Spleen (tissue), 11 donors: ENCODE measurements around the gene ARIH2. TPM values are rescaled to one million over a fixed set of nuclear protein-coding genes. Genes with fewer than 3 reads are reported as not detected.
A peak's percentile ranks its signal among the peaks of the same experiment; 100 is the strongest.

ENCODE experiments used
- DNase-seq: peaks from one replicate; pipeline ENCODE4 v3.0.0-alpha.2; 2020
- H3K27ac ChIP-seq, 8 donors: fragments of 200-600 bp; sonication (generic) in 7 of 8; 1 replicate in 4 of 8; 2 replicates in 4 of 8; pipeline versions ENCODE4 v1.5.0 to v1.8.0; 2016 to 2021; ENCODE audit warnings: inconsistent platforms in 4 of 8, mild to moderate bottlenecking in 4 of 8, moderate library complexity in 1 of 8
- H3K27me3 ChIP-seq, 7 donors: fragments of 200-600 bp; sonication (generic) in 6 of 7; replicated peaks in 1 of 7; 1 replicate in 4 of 7; 2 replicates in 3 of 7; pipeline versions ENCODE4 v1.5.0 to v1.8.0; 2016 to 2021; ENCODE audit warnings: inconsistent platforms in 3 of 7, mild to moderate bottlenecking in 1 of 7
- H3K36me3 ChIP-seq, 6 donors: fragments of 200-600 bp; sonication (generic) in 5 of 6; 1 replicate in 4 of 6; 2 replicates in 2 of 6; pipeline versions ENCODE4 v1.5.0 to v1.8.0; 2016 to 2021; ENCODE audit warnings: inconsistent platforms in 2 of 6
- H3K4me1 ChIP-seq, 6 donors: fragments of 200-600 bp; sonication (generic) in 5 of 6; 1 replicate in 3 of 6; 2 replicates in 3 of 6; pipeline versions ENCODE4 v1.5.0 to v1.8.0; 2016 to 2021; ENCODE audit warnings: inconsistent platforms in 3 of 6
- H3K4me3 ChIP-seq, 8 donors: fragments of 200-600 bp; sonication (generic) in 7 of 8; 1 replicate in 4 of 8; 2 replicates in 4 of 8; pipeline versions ENCODE4 v1.5.0 to v1.8.0; 2016 to 2021; ENCODE audit warnings: inconsistent platforms in 4 of 8, mild to moderate bottlenecking in 4 of 8, moderate library complexity in 2 of 8
- H3K9me3 ChIP-seq, 8 donors: fragments of 200-600 bp; sonication (generic) in 7 of 8; 1 replicate in 4 of 8; 2 replicates in 4 of 8; pipeline versions ENCODE4 v1.5.0 to v1.8.0; 2016 to 2021; ENCODE audit warnings: inconsistent platforms in 4 of 8
- POLR2A ChIP-seq, 3 donors: fragments of 450-650 bp; IDR thresholded peaks; one replicate each; pipeline ENCODE4 v1.5.1; 2017; ENCODE audit warnings: antibody characterized with exemption in 3 of 3, mild to moderate bottlenecking in 1 of 3
- POLR2AphosphoS5 ChIP-seq, 3 donors: sonication (generic); formaldehyde crosslinking; IDR thresholded peaks; one replicate each; pipeline ENCODE4 v1.5.1; 2017; ENCODE audit warnings: antibody characterized with exemption in 3 of 3
- WGBS, 5 donors: extraction: QIAGEN DNeasy Blood & Tissue Kit in 3 of 5; methylation state at CpG; one replicate each; pipeline versions ENCODE4 v1.1.5 to v1.1.7; 2013 to 2018; 5-methylcytosine and 5-hydroxymethylcytosine counted together
- intact Hi-C: fragments of 100-400 bp; cut with DNase I; formaldehyde crosslinking; loops from one replicate; pipeline ENCODE4 v1.15.0; 2023; ENCODE audit warnings: low total_unique reads
- polyA plus RNA-seq, 3 donors: library from polyadenylated mRNA; stranded (reverse); fragments of 200-250 nt; gene quantifications; one replicate each; pipeline ENCODE4 v1.2.1, GENCODE V29; 2013
- total RNA-seq, 7 donors: library from RNA; depleted of rRNA in 3 of 7; stranded (reverse); fragments of >200 nt in 3 of 7; fragmentation: NEBNext Ultra II Directional in 4 of 7; extraction: Animal tissue kit (Norgen Biotek cat#: 25700) in 4 of 7; gene quantifications; one replicate each; pipeline versions ENCODE4 v1.1.0 to v1.2.1, GENCODE V29; 2016 to 2021
- TF ChIP-seq, protein P1 (sequence below), 11 experiments: fragments of 200-600 bp in 7 of 11; fragments of 450-650 bp in 4 of 11; sonication (generic) in 4 of 11; IDR thresholded peaks in 8 of 11; conservative IDR thresholded peaks in 3 of 11; 1 replicate in 7 of 11; 2 replicates in 4 of 11; pipeline versions ENCODE4 v1.4.0 to v1.8.0; 2016 to 2021; ENCODE audit warnings: antibody characterized with exemption in 11 of 11, inconsistent platforms in 4 of 11, mild to moderate bottlenecking in 1 of 11
- donor health status: healthy with polysubstance abuse.
- donor health status: DM: no; HTN: no; CAD: no; lungs with moderate emphysema.
- donor health status: DM: no; HTN: no; CAD: no.
- donor health status: Bipolar disorder and iron deficiency.
- donor health status: healthy.
- donor health status: DM: no; HTN: no; CAD: no.
- donor health status: DM: yes; HTN: yes; CAD: no.

ARIH2 gene
- total and polyA plus RNA-seq, 10 donors, result 25.2 to 112 (median 94.5) TPM

DNA sequence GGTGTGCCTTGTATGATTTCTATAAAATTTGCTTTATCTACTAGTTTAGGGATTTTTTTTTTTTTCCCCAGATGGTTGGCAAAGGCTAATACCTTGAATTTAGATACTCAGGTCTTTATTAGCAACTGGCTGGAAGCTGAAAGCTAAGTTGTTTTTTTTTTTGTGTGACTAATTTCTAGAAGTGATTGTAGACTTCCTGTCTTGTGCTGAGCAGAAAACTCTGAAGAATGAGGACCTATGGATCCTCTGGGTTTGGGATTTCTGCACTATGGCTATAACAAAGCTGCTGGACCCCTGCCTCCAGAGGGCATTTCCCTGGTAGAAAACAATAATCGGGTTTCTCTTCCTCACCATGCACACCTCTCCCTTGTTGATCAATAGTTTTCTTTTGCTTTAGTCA, 10.0 kb downstream of the ARIH2 start:
- WGBS, 5 donors, result 69 to 89% (median 77%) methylated on average over 1 of the region's 1 CpG
- intact Hi-C loops, result no loop called here
- no peaks in the 10 kb centered on the region for H3K27me3 ChIP-seq
- peaks cover 33 to 85% (median 63%) of the 10 kb centered on the region in 6 donors for H3K4me1 ChIP-seq
- peak overlapping the region in 3 of 8 donors; percentile 5 to 33 (median 12) for H3K27ac ChIP-seq
- TF ChIP-seq POLR2AphosphoS5 (IDR thresholded peaks at IDR 0.05), result no peak
- TF ChIP-seq POLR2A (IDR thresholded peaks at IDR 0.05), result no peak
- TF ChIP-seq, protein P1, sequence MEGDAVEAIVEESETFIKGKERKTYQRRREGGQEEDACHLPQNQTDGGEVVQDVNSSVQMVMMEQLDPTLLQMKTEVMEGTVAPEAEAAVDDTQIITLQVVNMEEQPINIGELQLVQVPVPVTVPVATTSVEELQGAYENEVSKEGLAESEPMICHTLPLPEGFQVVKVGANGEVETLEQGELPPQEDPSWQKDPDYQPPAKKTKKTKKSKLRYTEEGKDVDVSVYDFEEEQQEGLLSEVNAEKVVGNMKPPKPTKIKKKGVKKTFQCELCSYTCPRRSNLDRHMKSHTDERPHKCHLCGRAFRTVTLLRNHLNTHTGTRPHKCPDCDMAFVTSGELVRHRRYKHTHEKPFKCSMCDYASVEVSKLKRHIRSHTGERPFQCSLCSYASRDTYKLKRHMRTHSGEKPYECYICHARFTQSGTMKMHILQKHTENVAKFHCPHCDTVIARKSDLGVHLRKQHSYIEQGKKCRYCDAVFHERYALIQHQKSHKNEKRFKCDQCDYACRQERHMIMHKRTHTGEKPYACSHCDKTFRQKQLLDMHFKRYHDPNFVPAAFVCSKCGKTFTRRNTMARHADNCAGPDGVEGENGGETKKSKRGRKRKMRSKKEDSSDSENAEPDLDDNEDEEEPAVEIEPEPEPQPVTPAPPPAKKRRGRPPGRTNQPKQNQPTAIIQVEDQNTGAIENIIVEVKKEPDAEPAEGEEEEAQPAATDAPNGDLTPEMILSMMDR (IDR thresholded peaks at IDR 0.05 in 8 of 11, conservative IDR thresholded peaks at IDR 0.05 in 3 of 11), result no peak
- no peak overlapping the region for H3K4me3 ChIP-seq
- H3K9me3 ChIP-seq, result no peaks in the 10 kb centered on the region
- DNase-seq, result no peak
- peaks cover 0 to 100% (median 40%) of the 10 kb centered on the region in 6 donors for H3K36me3 ChIP-seq

DNA sequence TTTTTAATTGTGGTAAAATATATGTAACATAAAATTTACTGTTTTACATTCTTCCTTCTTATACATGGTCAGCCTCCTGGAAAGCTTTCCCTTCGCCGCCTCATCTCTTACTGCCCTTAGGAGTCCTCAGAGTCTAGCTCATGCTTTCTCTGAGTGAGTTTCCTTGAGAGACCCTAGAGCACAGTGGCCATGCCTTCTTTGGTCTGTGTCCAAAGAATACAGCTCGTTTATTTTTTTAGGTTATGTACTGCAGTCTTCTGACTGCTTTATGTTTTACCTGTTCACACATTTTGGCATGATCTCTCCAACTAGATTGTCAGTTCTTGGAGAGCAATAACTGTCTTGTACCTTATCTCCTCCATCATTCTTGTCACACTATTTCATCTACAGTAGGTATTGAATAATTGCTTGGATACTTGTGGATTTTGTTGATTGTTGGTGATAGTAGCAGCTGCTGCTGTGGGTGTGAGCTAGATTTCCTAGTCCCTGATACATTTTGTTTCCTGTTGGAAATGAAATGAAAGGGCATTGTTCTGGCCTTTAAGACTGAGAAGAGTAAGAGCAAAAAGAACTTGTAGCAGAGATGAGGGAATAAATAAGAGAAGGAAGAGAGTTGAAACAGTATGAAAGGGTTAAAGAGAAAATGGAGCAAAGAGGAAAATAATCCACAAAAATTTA, 10.9 kb downstream of the ARIH2 start:
- Histone ChIP-seq H3K4me3 (no peak overlapping the region), H3K9me3 (no peaks in the 10 kb centered on the region), H3K4me1 (peaks cover 33 to 85% (median 63%) of the 10 kb centered on the region in 6 donors), H3K36me3 (peaks cover 0 to 100% (median 35%) of the 10 kb centered on the region in 6 donors), H3K27me3 (no peaks in the 10 kb centered on the region), H3K27ac (peak overlapping the region in 5 of 8 donors; percentile 2 to 12 (median 3))
- DNase-seq, result no peak
- 67 to 78% (median 76%) methylated on average over 3 of the region's 3 CpGs for WGBS, 5 donors
- intact Hi-C loops, result no loop called here
- TF ChIP-seq POLR2AphosphoS5 (IDR thresholded peaks at IDR 0.05), result no peak
- no peak for TF ChIP-seq POLR2A (IDR thresholded peaks at IDR 0.05)
- TF ChIP-seq, protein P1 (IDR thresholded peaks at IDR 0.05 in 8 of 11, conservative IDR thresholded peaks at IDR 0.05 in 3 of 11), result no peak

DNA sequence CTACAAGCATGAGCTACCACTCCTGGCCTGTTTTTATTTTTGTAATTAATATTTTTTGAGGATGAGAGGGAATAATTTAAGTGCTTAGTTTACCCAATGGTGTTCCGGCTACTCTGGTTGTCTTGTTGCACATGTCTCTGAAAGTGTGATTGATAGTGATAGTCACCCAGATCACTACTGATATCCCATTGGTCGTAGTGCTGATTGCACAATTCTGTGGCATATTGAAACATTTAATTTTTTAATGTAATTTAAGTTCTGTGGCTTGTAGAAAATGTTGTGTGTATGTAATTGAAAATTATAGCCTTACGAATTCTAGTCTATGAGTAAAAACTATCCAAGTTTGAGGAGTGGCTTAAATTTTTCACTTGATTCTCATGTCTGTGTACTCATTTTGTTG, 11.9 kb downstream of the ARIH2 start:
- no peak for DNase-seq
- H3K4me1 ChIP-seq, result peaks cover 33 to 91% (median 63%) of the 10 kb centered on the region in 6 donors
- intact Hi-C loops, result no loop called here
- peaks cover 0 to 100% (median 29%) of the 10 kb centered on the region in 6 donors for H3K36me3 ChIP-seq
- H3K27ac ChIP-seq, result peak overlapping the region in 1 of 8 donors; percentile 3
- no peaks in the 10 kb centered on the region for H3K9me3 ChIP-seq
- H3K4me3 ChIP-seq, result no peak overlapping the region
- WGBS, 5 donors, result 65 to 82% (median 75%) methylated on average over 3 of the region's 3 CpGs
- TF ChIP-seq POLR2A (IDR thresholded peaks at IDR 0.05), result no peak
- TF ChIP-seq, protein P1 (IDR thresholded peaks at IDR 0.05 in 8 of 11, conservative IDR thresholded peaks at IDR 0.05 in 3 of 11), result no peak
- no peak for TF ChIP-seq POLR2AphosphoS5 (IDR thresholded peaks at IDR 0.05)
- no peaks in the 10 kb centered on the region for H3K27me3 ChIP-seq

DNA sequence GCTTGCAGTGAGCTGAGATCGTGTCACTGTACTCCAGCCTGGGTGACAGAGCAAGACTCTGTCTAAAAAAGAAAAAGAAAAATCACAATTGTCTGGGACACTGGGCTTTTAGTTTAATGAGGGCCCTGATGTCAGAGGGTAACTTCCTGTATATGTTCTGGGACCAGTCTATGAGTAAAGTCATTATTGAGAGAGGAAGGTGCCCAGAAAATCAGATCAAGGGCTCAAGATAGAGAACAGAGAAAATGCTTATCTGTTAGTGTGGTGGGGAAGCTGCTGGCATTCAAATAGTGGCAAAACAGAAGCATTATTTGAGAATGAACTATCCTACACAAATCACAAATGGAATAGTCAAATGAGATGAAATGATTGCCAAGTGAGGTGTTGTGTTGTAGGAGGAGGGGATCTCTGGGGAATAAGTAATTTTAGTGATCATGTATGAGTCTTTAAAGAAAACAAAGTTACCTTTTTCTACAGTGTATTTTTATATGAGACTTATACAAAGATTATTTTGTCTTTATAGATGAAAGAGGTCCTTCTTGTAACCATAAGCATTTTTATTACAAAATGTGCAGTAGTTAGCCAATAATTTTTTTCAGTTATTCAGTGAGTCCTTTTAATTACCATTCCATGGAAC, 13.4 kb downstream of the ARIH2 start:
- intact Hi-C loops, result no loop called here
- no peak overlapping the region for H3K4me3 ChIP-seq
- TF ChIP-seq POLR2A (IDR thresholded peaks at IDR 0.05) (no peak), POLR2AphosphoS5 (IDR thresholded peaks at IDR 0.05) (no peak)
- TF ChIP-seq, protein P1 (IDR thresholded peaks at IDR 0.05 in 8 of 11, conservative IDR thresholded peaks at IDR 0.05 in 3 of 11), result no peak
- peaks cover 25 to 87% (median 61%) of the 10 kb centered on the region in 6 donors for H3K4me1 ChIP-seq
- H3K27ac ChIP-seq, result peak overlapping the region in 4 of 8 donors; percentile 2 to 55 (median 31)
- H3K9me3 ChIP-seq, result no peaks in the 10 kb centered on the region
- peaks cover 0 to 100% (median 24%) of the 10 kb centered on the region in 6 donors for H3K36me3 ChIP-seq
- H3K27me3 ChIP-seq, result no peaks in the 10 kb centered on the region
- no peak for DNase-seq
- 54 to 80% (median 73%) methylated on average over 1 of the region's 1 CpG for WGBS, 5 donors
